IMR-90 (cell line): ENCODE data around the gene ZNF221. TPM values are rescaled to one million over a fixed set of nuclear protein-coding genes. Genes with fewer than 3 reads are reported as not detected.

Source experiments
- ATAC-seq: fragments of 200-7000 bp; cut with Tn5 transposase; 2 replicates; pipeline ENCODE4 v1.9.1; 2020; ENCODE audit warnings: low read depth, mild to moderate bottlenecking, moderate library complexity
- BruUV-seq: library from RNA; stranded (reverse); fragments of 400-500 nt; replicated peaks from 2 replicates; lab custom pipeline; 2021; lab: Mats Ljungman, UMichigan
- CTCF ChIA-PET: fragments of 300-600 bp; formaldehyde crosslinking; extraction: SDS; loops from one replicate; lab custom pipeline; 2021; ENCODE audit warnings: antibody characterized with exemption; lab: Yijun Ruan, JAX
- POLR2A ChIA-PET: fragments of 300-600 bp; sonication (Branson Sonifier 250); formaldehyde crosslinking; loops from one replicate; lab custom pipeline; 2022; ENCODE audit warnings: antibody characterized with exemption; ENCODE audit not compliant: unreplicated experiment; lab: Charles Lee
- DNase-seq: peaks from one replicate; pipeline ENCODE4 v3.0.0; 2013
- H2AFZ ChIP-seq: replicated peaks from 2 replicates; pipeline ENCODE3; 2013; ENCODE audit warnings: low read length, mild to moderate bottlenecking; ENCODE audit not compliant: poor library complexity
- H2AK5ac ChIP-seq: 2 replicates; pipeline ENCODE4 v1.6.1; 2013; ENCODE audit warnings: low read depth, low read length, inconsistent platforms
- H2AK9ac ChIP-seq: replicated peaks from 2 replicates; pipeline ENCODE3; 2013; ENCODE audit warnings: mild to moderate bottlenecking, low read depth, low read length, moderate library complexity; ENCODE audit not compliant: poor library complexity
- H2BK120ac ChIP-seq: 2 replicates; pipeline ENCODE4 v1.6.1; 2013; ENCODE audit warnings: low read depth, low read length, inconsistent platforms
- H2BK15ac ChIP-seq: 3 replicates; pipeline ENCODE4 v1.6.1; 2013; ENCODE audit warnings: low read depth, low read length, inconsistent platforms
- H2BK20ac ChIP-seq: 2 replicates; pipeline ENCODE4 v1.6.1; 2013; ENCODE audit warnings: low read depth, mild to moderate bottlenecking, inconsistent platforms, low read length, moderate library complexity
- H2BK5ac ChIP-seq: 2 replicates; pipeline ENCODE4 v1.6.1; 2013; ENCODE audit warnings: mild to moderate bottlenecking, low read depth, low read length, inconsistent platforms; ENCODE audit not compliant: poor library complexity, severe bottlenecking
- H3K14ac ChIP-seq: replicated peaks from 2 replicates; pipeline ENCODE4 v1.6.1; 2013; ENCODE audit warnings: low read depth, low read length, inconsistent platforms
- H3K18ac ChIP-seq: 2 replicates; pipeline ENCODE4 v1.6.1; 2013; ENCODE audit warnings: low read depth, low read length, control low read depth
- H3K23ac ChIP-seq: 2 replicates; pipeline ENCODE4 v1.6.1; 2013; ENCODE audit warnings: low read depth, low read length, inconsistent platforms
- H3K27ac ChIP-seq: 2 replicates; pipeline ENCODE4 v1.5.1; 2013; ENCODE audit warnings: mild to moderate bottlenecking, control low read depth, low read length; ENCODE audit not compliant: insufficient read depth
- H3K27me3 ChIP-seq: 2 replicates; pipeline ENCODE4 v1.6.1; 2013; ENCODE audit warnings: low read length; ENCODE audit not compliant: control insufficient read depth, insufficient read depth
- H3K36me3 ChIP-seq: 2 replicates; pipeline ENCODE4 v1.6.1; 2013; ENCODE audit warnings: low read length, mixed read lengths; ENCODE audit not compliant: control insufficient read depth, insufficient read depth
- H3K4ac ChIP-seq: 2 replicates; pipeline ENCODE4 v1.6.1; 2013; ENCODE audit warnings: low read depth, low read length, inconsistent platforms
- H3K4me1 ChIP-seq: 2 replicates; pipeline ENCODE4 v1.6.1; 2013; ENCODE audit warnings: low read length, mixed read lengths; ENCODE audit not compliant: control insufficient read depth, insufficient read depth
- H3K4me2 ChIP-seq: 2 replicates; pipeline ENCODE4 v1.6.1; 2013; ENCODE audit warnings: low read depth, mild to moderate bottlenecking, control low read depth, low read length, moderate library complexity
- H3K4me3 ChIP-seq: 2 replicates; pipeline ENCODE4 v1.5.1; 2013; ENCODE audit warnings: low read depth, mild to moderate bottlenecking, control low read depth, low read length, moderate library complexity; ENCODE audit not compliant: insufficient read depth
- H3K56ac ChIP-seq: 2 replicates; pipeline ENCODE4 v1.6.1; 2013; ENCODE audit warnings: low read length, inconsistent platforms; ENCODE audit not compliant: insufficient read depth; ENCODE audit errors: extremely low read depth
- H3K79me1 ChIP-seq, 2 experiments: 2 replicates each; pipeline ENCODE4 v1.6.1; 2013; ENCODE audit warnings: low read length in 2 of 2, inconsistent platforms in 1 of 2, low read depth in 1 of 2
- H3K9ac ChIP-seq: 2 replicates; pipeline ENCODE4 v1.6.1; 2013; ENCODE audit warnings: low read depth, low read length, control low read depth
- H3K9me1 ChIP-seq: 2 replicates; pipeline ENCODE4 v1.6.1; 2013; ENCODE audit warnings: low read length, inconsistent platforms; ENCODE audit not compliant: insufficient read depth
- H3K9me3 ChIP-seq: 2 replicates; pipeline ENCODE4 v1.6.1; 2013; ENCODE audit warnings: low read length; ENCODE audit not compliant: control insufficient read depth, insufficient read depth
- H4K20me1 ChIP-seq: 2 replicates; pipeline ENCODE4 v1.6.1; 2013; ENCODE audit warnings: low read length, inconsistent platforms; ENCODE audit not compliant: insufficient read depth
- H4K5ac ChIP-seq: 2 replicates; pipeline ENCODE4 v1.6.1; 2013; ENCODE audit warnings: mild to moderate bottlenecking, low read depth, low read length, control low read depth
- H4K8ac ChIP-seq, 2 experiments: 2 replicates each; pipeline ENCODE4 v1.6.1; 2013; ENCODE audit warnings: low read depth in 2 of 2, low read length in 2 of 2, control low read depth in 1 of 2, inconsistent platforms in 1 of 2
- H4K91ac ChIP-seq: 2 replicates; pipeline ENCODE4 v1.6.1; 2013; ENCODE audit warnings: low read depth, low read length, inconsistent platforms; ENCODE audit not compliant: insufficient read depth
- CEBPB ChIP-seq: IDR thresholded peaks from 2 replicates; pipeline ENCODE4 v1.6.1; 2012; ENCODE audit warnings: low read depth, low read length, improper control_type of control experiment
- NFE2L2 ChIP-seq: fragments of 150-350 bp; IDR thresholded peaks from 2 replicates; pipeline ENCODE4 v1.6.1; 2016; ENCODE audit warnings: low read depth, mild to moderate bottlenecking, low read length
- WGBS, 2 experiments: methylation state at CpG; one replicate each; pipeline versions ENCODE4 v1.1.5 to v1.1.7; 2013; ENCODE audit warnings: missing lambda C conversion rate in 2 of 2; ENCODE audit not compliant: insufficient read length in 1 of 2; ENCODE audit errors: extremely low coverage in 2 of 2; 5-methylcytosine and 5-hydroxymethylcytosine counted together
- dilution Hi-C: fragments of 300-500 bp; cut with HindIII; formaldehyde crosslinking; loops from one replicate; pipeline ENCODE4 v1.14.3; 2018; ENCODE audit warnings: low sequenced_read_pairs; ENCODE audit not compliant: unreplicated experiment
- in situ Hi-C: fragments of 300-500 bp; cut with MboI; formaldehyde crosslinking; loops from 3 replicates; pipeline ENCODE4 v1.14.3; 2019; ENCODE audit warnings: low sequenced_read_pairs, inconsistent platforms, mixed read lengths
- intact Hi-C: fragments of 100-400 bp; cut with micrococcal nuclease; formaldehyde crosslinking; loops from 2 replicates; pipeline ENCODE4 v1.10.0; 2022
- polyA plus RNA-seq, 3 experiments: library from polyadenylated mRNA; depleted of rRNA; stranded (reverse); fragments of >200 nt; gene quantifications; 2 replicates each; pipeline ENCODE4 v1.2.3, GENCODE V29; 2012; ENCODE audit warnings: low replicate concordance in 1 of 3
- total RNA-seq: library from RNA; depleted of rRNA; stranded (reverse); fragments of >200 nt; gene quantifications from 2 replicates; pipeline ENCODE4 v1.2.3, GENCODE V29; 2012

Gene ZNF221
- total and polyA plus RNA-seq, 2 of the 4 experiments (the other 2 are of a cell fraction): 1.0 to 10.6 TPM

- intact Hi-C loops (loop anchor here (2.0 kb wide), 1 partner anchor 69 kb away; the partner anchor contains the start of gene ZNF45), in situ Hi-C loops (no loop called here), dilution Hi-C loops (no loop called here)
- H3K4me3 ChIP-seq: peak overlapping the region; percentile 68
- 0% methylated on average over 2 of the region's 15 CpGs; no CpG with 5 or more reads in 1 of the 2 experiments for WGBS, 2 experiments
- H2BK15ac ChIP-seq: no peak overlapping the region
- H4K20me1 ChIP-seq: no peaks in the 10 kb centered on the region
- H3K36me3 ChIP-seq: peaks cover 12% of the 10 kb centered on the region
- ChIA-PET CTCF (interaction anchor here (0.9 to 1.8 kb wide), 2 partner anchors 10 to 53 kb away, joined by 3 to 4 read pairs; partner anchors contain the start of gene ZNF221), POLR2A (interaction anchor here (0.6 kb wide), 1 partner anchor 21 kb away, joined by 3 read pairs; no protein-coding TSS in a partner anchor)
- H3K79me1 ChIP-seq: peaks cover 3 to 19% of the 10 kb centered on the region in 2 experiments
- no peaks in the 10 kb centered on the region for H3K27me3 ChIP-seq
- no peak overlapping the region for H2BK5ac ChIP-seq
- ATAC-seq: peak; percentile 8
- no peak overlapping the region for H2BK20ac ChIP-seq
- peak overlapping the region; percentile 33 to 70; a peak in 2 of 4 replicates for H4K8ac ChIP-seq
- peak overlapping the region; percentile 99 for H2AFZ ChIP-seq
- H3K56ac ChIP-seq: peak overlapping the region; percentile 49; the same call in 1 of the 2 replicates
- H3K27ac ChIP-seq: peak overlapping the region; percentile 18
- no peaks in the 10 kb centered on the region for H3K9me1 ChIP-seq
- H2AK5ac ChIP-seq: peak overlapping the region; percentile 14; the same call in 1 of the 2 replicates
- H3K4ac ChIP-seq: peak overlapping the region; percentile 48; the same call in 1 of the 2 replicates
- H4K91ac ChIP-seq: no peak overlapping the region
- peak overlapping the region; percentile 0; the same call in 1 of the 2 replicates for H4K5ac ChIP-seq
- no peak overlapping the region for H2AK9ac ChIP-seq
- H3K9me3 ChIP-seq: peaks cover 4% of the 10 kb centered on the region
- no peak overlapping the region for H2BK120ac ChIP-seq
- peak overlapping the region; percentile 56; the same call in 1 of the 2 replicates for H3K23ac ChIP-seq
- TF ChIP-seq CEBPB (peak; percentile 70), NFE2L2 (no peak)
- DNase-seq: no peak
- H3K14ac ChIP-seq: peak overlapping the region; percentile 64; the same call in 1 of the 2 replicates
- peaks cover 2% of the 10 kb centered on the region; the same call in 1 of the 2 replicates for H3K4me1 ChIP-seq
- peak overlapping the region; percentile 60 for H3K9ac ChIP-seq
- no peak overlapping the region for H3K18ac ChIP-seq
- H3K4me2 ChIP-seq: peak overlapping the region; percentile 79
- BruUV-seq: no TSS peak
Measured at GRCh38 chr19:44003461-44004009, 52.5 kb downstream of the ZNF221 start.
